ENCODE data around the gene AMOTL2.
A peak's percentile ranks its signal among the peaks of the same experiment; 100 is the strongest.

AMOTL2 gene

DNA sequence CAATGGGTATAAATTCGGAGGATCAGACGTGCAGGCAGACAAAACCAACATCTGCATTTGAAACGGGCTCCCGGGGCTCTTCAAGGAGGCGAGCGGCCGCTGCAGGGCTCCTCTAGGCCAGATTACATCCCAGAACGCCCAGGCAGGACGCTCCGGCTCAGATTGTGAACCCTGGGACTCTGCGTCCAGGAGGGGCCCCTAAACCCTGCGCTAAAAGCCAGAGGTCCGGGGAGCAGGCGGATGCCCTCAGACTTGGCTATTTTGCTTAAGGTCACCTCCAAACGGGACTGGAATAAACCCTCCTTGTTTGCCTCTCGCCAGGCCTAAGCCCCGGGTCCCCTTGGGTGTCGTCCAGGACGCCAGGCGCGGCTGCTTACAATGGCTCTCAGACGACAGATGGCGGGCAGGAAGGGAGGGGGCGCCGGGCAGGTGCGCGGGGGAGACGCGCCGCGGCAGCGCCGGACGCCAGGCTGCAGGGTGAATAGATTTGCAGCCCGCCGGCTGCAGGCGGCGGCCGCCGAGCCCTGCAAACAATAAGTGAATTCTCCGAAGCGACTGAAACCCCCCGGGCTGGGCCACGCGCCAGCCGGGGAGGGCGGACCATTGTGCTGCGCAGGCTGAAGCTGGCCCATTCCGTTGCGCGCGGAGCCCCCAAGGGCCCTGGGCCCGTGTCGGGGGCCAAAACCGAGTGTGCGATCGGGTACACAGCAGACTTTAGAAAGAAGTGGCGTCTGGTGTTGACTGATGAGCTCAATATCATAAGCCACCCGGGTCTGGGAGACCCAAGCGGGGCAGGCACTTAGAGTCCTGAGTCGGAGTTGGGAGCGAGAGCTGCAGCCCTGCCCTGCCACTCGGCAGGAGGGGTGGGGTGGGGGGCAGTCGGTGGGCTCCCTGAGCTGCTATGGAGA, 32.3 kb upstream of the AMOTL2 start:
- H3K9me3 ChIP-seq (ENCODE audit: control extremely low read depth in 1 of 5, control insufficient read depth in 4 of 5, insufficient read depth in 2 of 5, low read depth in 1 of 5, low read length in 4 of 5), result peaks cover 0 to 12% (median 8%) of the 10 kb centered on the region in 5 experiments
- WGBS (ENCODE audit: insufficient coverage), result 10% methylated on average over 53 of the region's 64 CpGs
- H3K36me3 ChIP-seq (ENCODE audit: control insufficient read depth in 4 of 4, insufficient read depth in 4 of 4, low read length in 3 of 4), result no peaks in the 10 kb centered on the region
- peak overlapping the region in 5 of 7 experiments; percentile 30 to 74 (median 55) for H3K4me3 ChIP-seq (ENCODE audit: control insufficient read depth in 1 of 7, extremely low read depth in 1 of 7, insufficient read depth in 4 of 7, low read depth in 2 of 7, low read length in 6 of 7)
- H3K4me1 ChIP-seq (ENCODE audit: control extremely low read depth in 1 of 4, control insufficient read depth in 4 of 4, insufficient read depth in 4 of 4, low read length in 3 of 4), result peaks cover 4 to 11% (median 6%) of the 10 kb centered on the region in 4 experiments
- ChIA-PET POLR2A (no interaction called here), CTCF (interaction anchor here (0.7 to 0.8 kb wide), 3 partner anchors 28 to 72 kb away, joined by 3 read pairs; no protein-coding TSS in a partner anchor)
- peaks cover 2 to 51% (median 36%) of the 10 kb centered on the region in 5 experiments for H3K27me3 ChIP-seq (replicated peaks in 2 of 5; ENCODE audit: control insufficient read depth in 4 of 5, insufficient read depth in 5 of 5, low read length in 4 of 5)
- DNase-seq, result peak in 2 of 3 donors; percentile 54 to 70
- H3K27ac ChIP-seq (ENCODE audit: insufficient read depth in 1 of 2, low read depth in 1 of 2, low read length in 2 of 2, poor library complexity in 1 of 2, severe bottlenecking in 2 of 2), result no peak overlapping the region

DNA sequence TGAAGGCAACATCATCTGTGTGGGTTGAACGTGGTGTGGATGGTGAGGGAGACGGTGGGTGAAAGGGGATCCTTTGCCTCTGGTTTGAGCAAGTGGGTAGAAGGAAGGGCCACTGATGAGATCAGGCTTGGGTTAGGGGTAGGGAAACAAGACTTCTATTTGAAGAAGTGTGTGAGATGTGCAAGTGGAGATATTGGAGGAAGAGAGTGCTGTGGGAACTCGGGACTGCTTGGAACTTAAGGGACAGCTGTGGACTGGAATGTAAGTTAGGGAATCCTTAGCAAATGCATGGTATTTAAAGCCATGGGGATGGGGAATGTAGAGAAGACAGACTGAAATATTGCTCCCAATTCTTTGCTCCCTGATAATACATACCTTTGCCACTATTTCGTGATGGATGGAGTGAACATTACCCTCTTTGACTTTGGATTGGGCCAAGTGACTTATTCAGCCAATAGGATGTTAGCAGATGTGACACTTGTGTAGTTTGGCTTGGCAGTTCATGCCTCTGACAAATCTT, 30.2 kb upstream of the AMOTL2 start:
- CTCF ChIA-PET, result no interaction called here
- Histone ChIP-seq H3K36me3 (ENCODE audit: control insufficient read depth in 4 of 4, insufficient read depth in 4 of 4, low read length in 3 of 4) (no peaks in the 10 kb centered on the region), H3K4me1 (ENCODE audit: control extremely low read depth in 1 of 4, control insufficient read depth in 4 of 4, insufficient read depth in 4 of 4, low read length in 3 of 4) (peaks cover 4 to 11% (median 6%) of the 10 kb centered on the region in 4 experiments), H3K9me3 (ENCODE audit: control extremely low read depth in 1 of 5, control insufficient read depth in 4 of 5, insufficient read depth in 2 of 5, low read depth in 1 of 5, low read length in 4 of 5) (peaks cover 0 to 14% (median 10%) of the 10 kb centered on the region in 5 experiments), H3K27me3 (replicated peaks in 2 of 5; ENCODE audit: control insufficient read depth in 4 of 5, insufficient read depth in 5 of 5, low read length in 4 of 5) (peaks cover 2 to 51% (median 31%) of the 10 kb centered on the region in 5 experiments), H3K27ac (ENCODE audit: insufficient read depth in 1 of 2, low read depth in 1 of 2, low read length in 2 of 2, poor library complexity in 1 of 2, severe bottlenecking in 2 of 2) (no peak overlapping the region), H3K4me3 (ENCODE audit: control insufficient read depth in 1 of 7, extremely low read depth in 1 of 7, insufficient read depth in 4 of 7, low read depth in 2 of 7, low read length in 6 of 7) (no peak overlapping the region)
- POLR2A ChIA-PET, result no interaction called here
- no peak for DNase-seq
- WGBS (ENCODE audit: insufficient coverage), result 98% methylated on average over 4 of the region's 4 CpGs

DNA sequence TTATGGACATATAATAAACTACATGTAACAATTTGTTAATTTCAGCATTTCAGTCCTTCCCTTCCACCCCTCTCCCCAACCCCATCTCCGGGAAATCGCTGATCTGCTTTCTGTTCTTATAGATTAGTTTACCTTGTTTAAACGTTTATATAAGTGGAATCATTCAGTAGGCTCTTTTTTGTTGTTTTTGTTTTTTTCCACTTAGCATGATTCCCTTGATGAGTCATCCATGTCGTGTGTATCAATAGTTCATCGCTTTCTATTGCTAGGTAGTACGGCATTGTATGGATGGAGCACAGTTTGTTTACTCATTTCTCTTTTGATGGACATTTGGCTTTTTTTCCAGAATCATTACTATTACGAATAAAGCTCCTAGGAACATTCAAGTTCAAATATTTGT, 23.5 kb upstream of the AMOTL2 start:
- Histone ChIP-seq H3K27me3 (replicated peaks in 2 of 5; ENCODE audit: control insufficient read depth in 4 of 5, insufficient read depth in 5 of 5, low read length in 4 of 5) (peaks cover 0 to 5% (median 0%) of the 10 kb centered on the region in 5 experiments), H3K4me3 (ENCODE audit: control insufficient read depth in 1 of 7, extremely low read depth in 1 of 7, insufficient read depth in 4 of 7, low read depth in 2 of 7, low read length in 6 of 7) (no peak overlapping the region), H3K27ac (ENCODE audit: insufficient read depth in 1 of 2, low read depth in 1 of 2, low read length in 2 of 2, poor library complexity in 1 of 2, severe bottlenecking in 2 of 2) (no peak overlapping the region), H3K36me3 (ENCODE audit: control insufficient read depth in 4 of 4, insufficient read depth in 4 of 4, low read length in 3 of 4) (no peaks in the 10 kb centered on the region), H3K4me1 (ENCODE audit: control extremely low read depth in 1 of 4, control insufficient read depth in 4 of 4, insufficient read depth in 4 of 4, low read length in 3 of 4) (peaks cover 0 to 16% (median 10%) of the 10 kb centered on the region in 4 experiments), H3K9me3 (ENCODE audit: control extremely low read depth in 1 of 5, control insufficient read depth in 4 of 5, insufficient read depth in 2 of 5, low read depth in 1 of 5, low read length in 4 of 5) (peaks cover 0 to 12% (median 9%) of the 10 kb centered on the region in 5 experiments)
- CTCF ChIA-PET, result no interaction called here
- no peak for DNase-seq
- WGBS (ENCODE audit: insufficient coverage), result 89% methylated on average over 3 of the region's 7 CpGs
- POLR2A ChIA-PET, result no interaction called here

DNA sequence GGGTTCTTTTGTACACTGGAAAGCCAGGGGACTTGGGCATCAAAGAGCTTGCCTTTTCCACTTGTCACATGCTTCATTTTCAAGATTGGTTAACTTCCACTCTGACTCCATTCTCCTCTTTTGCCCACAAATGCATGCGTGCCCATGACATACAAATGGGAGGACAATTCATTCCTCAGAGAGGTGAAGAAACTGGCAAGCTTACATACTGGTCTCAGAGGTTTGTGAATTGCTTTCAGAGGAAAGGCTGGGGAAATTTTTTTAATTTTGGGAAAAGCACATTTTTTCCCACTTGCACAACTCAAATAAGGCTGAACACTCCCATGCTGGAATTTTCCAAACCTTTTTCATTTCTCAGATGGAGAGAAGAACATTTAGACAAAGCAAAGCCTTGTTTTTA, 20.9 kb upstream of the AMOTL2 start:
- CTCF ChIA-PET, result interaction anchor here (1.1 to 1.7 kb wide), 2 partner anchors 24 to 78 kb away, joined by 4 to 6 read pairs; no protein-coding TSS in a partner anchor
- POLR2A ChIA-PET, result no interaction called here
- Histone ChIP-seq H3K36me3 (ENCODE audit: control insufficient read depth in 4 of 4, insufficient read depth in 4 of 4, low read length in 3 of 4) (no peaks in the 10 kb centered on the region), H3K4me1 (ENCODE audit: control extremely low read depth in 1 of 4, control insufficient read depth in 4 of 4, insufficient read depth in 4 of 4, low read length in 3 of 4) (peaks cover 0 to 23% (median 13%) of the 10 kb centered on the region in 4 experiments), H3K27me3 (replicated peaks in 2 of 5; ENCODE audit: control insufficient read depth in 4 of 5, insufficient read depth in 5 of 5, low read length in 4 of 5) (peaks cover 0 to 5% (median 0%) of the 10 kb centered on the region in 5 experiments), H3K9me3 (ENCODE audit: control extremely low read depth in 1 of 5, control insufficient read depth in 4 of 5, insufficient read depth in 2 of 5, low read depth in 1 of 5, low read length in 4 of 5) (no peaks in the 10 kb centered on the region), H3K4me3 (ENCODE audit: control insufficient read depth in 1 of 7, extremely low read depth in 1 of 7, insufficient read depth in 4 of 7, low read depth in 2 of 7, low read length in 6 of 7) (no peak overlapping the region), H3K27ac (ENCODE audit: insufficient read depth in 1 of 2, low read depth in 1 of 2, low read length in 2 of 2, poor library complexity in 1 of 2, severe bottlenecking in 2 of 2) (no peak overlapping the region)
- no CpG with 5 or more reads among the region's 1 CpG for WGBS (ENCODE audit: insufficient coverage)
- DNase-seq, result no peak

DNA sequence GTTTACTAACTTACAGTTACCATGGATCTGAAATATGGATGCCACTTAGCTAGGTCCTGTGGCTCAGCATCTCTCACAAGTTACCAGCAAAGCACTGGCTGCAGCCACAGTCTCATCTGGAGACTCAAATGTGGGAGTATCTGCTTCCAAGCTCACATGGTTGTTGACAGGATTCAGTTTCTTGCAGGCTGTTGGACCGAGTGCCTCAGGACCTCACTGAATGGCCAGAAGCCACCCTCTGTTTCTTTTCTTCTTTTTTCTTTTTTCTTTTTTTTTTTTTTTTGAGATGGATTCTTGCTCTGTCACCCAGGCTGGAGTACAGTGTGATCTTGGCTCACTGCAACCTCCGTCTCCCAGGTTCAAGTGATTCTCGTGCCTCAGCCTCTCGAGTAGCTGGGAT, 20.1 kb upstream of the AMOTL2 start:
- POLR2A ChIA-PET, result no interaction called here
- CTCF ChIA-PET, result interaction anchor here (0.8 to 1.7 kb wide), 3 partner anchors 24 to 448 kb away, joined by 3 to 6 read pairs (median 4); no protein-coding TSS in a partner anchor
- 100% methylated on average over 1 of the region's 4 CpGs for WGBS (ENCODE audit: insufficient coverage)
- peaks cover 0 to 5% (median 0%) of the 10 kb centered on the region in 5 experiments for H3K27me3 ChIP-seq (replicated peaks in 2 of 5; ENCODE audit: control insufficient read depth in 4 of 5, insufficient read depth in 5 of 5, low read length in 4 of 5)
- H3K4me3 ChIP-seq (ENCODE audit: control insufficient read depth in 1 of 7, extremely low read depth in 1 of 7, insufficient read depth in 4 of 7, low read depth in 2 of 7, low read length in 6 of 7), result no peak overlapping the region
- H3K36me3 ChIP-seq (ENCODE audit: control insufficient read depth in 4 of 4, insufficient read depth in 4 of 4, low read length in 3 of 4), result no peaks in the 10 kb centered on the region
- peaks cover 0 to 23% (median 13%) of the 10 kb centered on the region in 4 experiments for H3K4me1 ChIP-seq (ENCODE audit: control extremely low read depth in 1 of 4, control insufficient read depth in 4 of 4, insufficient read depth in 4 of 4, low read length in 3 of 4)
- H3K27ac ChIP-seq (ENCODE audit: insufficient read depth in 1 of 2, low read depth in 1 of 2, low read length in 2 of 2, poor library complexity in 1 of 2, severe bottlenecking in 2 of 2), result no peak overlapping the region
- peaks cover 0 to 4% (median 2%) of the 10 kb centered on the region in 5 experiments for H3K9me3 ChIP-seq (ENCODE audit: control extremely low read depth in 1 of 5, control insufficient read depth in 4 of 5, insufficient read depth in 2 of 5, low read depth in 1 of 5, low read length in 4 of 5)
- no peak for DNase-seq

DNA sequence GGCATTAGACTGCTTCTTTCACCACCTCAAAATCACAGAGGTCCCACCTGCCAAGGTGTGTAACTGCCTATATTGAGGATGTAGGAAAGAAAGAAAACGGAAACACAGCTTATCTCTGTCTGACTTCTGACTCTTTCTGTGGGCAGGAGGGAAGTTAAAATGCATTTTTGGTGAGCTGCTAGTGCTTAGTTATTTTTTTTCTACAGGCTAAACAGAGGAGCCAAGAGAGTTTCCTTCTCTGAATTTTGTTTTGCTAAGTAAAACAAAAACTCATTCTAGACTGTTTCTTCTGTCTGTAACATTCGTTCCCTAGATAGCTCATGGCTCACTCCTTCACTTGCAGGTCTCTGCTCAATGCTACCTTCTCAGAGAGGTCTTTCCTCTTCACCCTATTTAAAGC, 18.8 kb upstream of the AMOTL2 start:
- H3K36me3 ChIP-seq (ENCODE audit: control insufficient read depth in 4 of 4, insufficient read depth in 4 of 4, low read length in 3 of 4), result no peaks in the 10 kb centered on the region
- CTCF ChIA-PET, result interaction anchor here (0.6 to 1.5 kb wide), 3 partner anchors 9 to 84 kb away, joined by 3 to 4 read pairs (median 4); no protein-coding TSS in a partner anchor
- WGBS (ENCODE audit: insufficient coverage), result 0% methylated on average over 2 of the region's 2 CpGs

More for the DNA sequence above, 18.8 kb upstream of the AMOTL2 start:
- Histone ChIP-seq H3K4me1 (ENCODE audit: control extremely low read depth in 1 of 4, control insufficient read depth in 4 of 4, insufficient read depth in 4 of 4, low read length in 3 of 4) (peaks cover 0 to 23% (median 13%) of the 10 kb centered on the region in 4 experiments), H3K27ac (ENCODE audit: insufficient read depth in 1 of 2, low read depth in 1 of 2, low read length in 2 of 2, poor library complexity in 1 of 2, severe bottlenecking in 2 of 2) (no peak overlapping the region), H3K9me3 (ENCODE audit: control extremely low read depth in 1 of 5, control insufficient read depth in 4 of 5, insufficient read depth in 2 of 5, low read depth in 1 of 5, low read length in 4 of 5) (peaks cover 0 to 4% (median 2%) of the 10 kb centered on the region in 5 experiments), H3K4me3 (ENCODE audit: control insufficient read depth in 1 of 7, extremely low read depth in 1 of 7, insufficient read depth in 4 of 7, low read depth in 2 of 7, low read length in 6 of 7) (peak overlapping the region in 2 of 7 experiments; percentile 21 to 47), H3K27me3 (replicated peaks in 2 of 5; ENCODE audit: control insufficient read depth in 4 of 5, insufficient read depth in 5 of 5, low read length in 4 of 5) (peaks cover 0 to 7% (median 0%) of the 10 kb centered on the region in 5 experiments)
- POLR2A ChIA-PET, result no interaction called here
- peak in 2 of 3 donors; percentile 45 to 56 for DNase-seq

Data from common myeloid progenitor, CD34-positive (primary cell).